Measurements from ENCODE around the gene LRRC73.

LRRC73 gene

GRCh38 chr6:43497129-43497396 is 13.1 kb downstream of the LRRC73 start:
- TF ChIP-seq REST (IDR thresholded peaks at IDR 0.05; ENCODE audit: insufficient read depth in 1 of 2, low read depth in 2 of 2, low read length in 2 of 2) (no peak), TAF1 (IDR thresholded peaks at IDR 0.05; ENCODE audit: borderline replicate concordance, insufficient read depth, low read length) (no peak), POLR2AphosphoS5 (IDR thresholded peaks at IDR 0.05; ENCODE audit: low read depth, low read length) (no peak), FOXP2 (optimal IDR thresholded peaks at IDR 0.05; ENCODE audit: borderline replicate concordance, extremely low read depth, extremely low read length, insufficient read depth) (no peak), SIN3A (IDR thresholded peaks at IDR 0.05; ENCODE audit: borderline replicate concordance, insufficient read depth, low read length) (no peak)

DNA sequence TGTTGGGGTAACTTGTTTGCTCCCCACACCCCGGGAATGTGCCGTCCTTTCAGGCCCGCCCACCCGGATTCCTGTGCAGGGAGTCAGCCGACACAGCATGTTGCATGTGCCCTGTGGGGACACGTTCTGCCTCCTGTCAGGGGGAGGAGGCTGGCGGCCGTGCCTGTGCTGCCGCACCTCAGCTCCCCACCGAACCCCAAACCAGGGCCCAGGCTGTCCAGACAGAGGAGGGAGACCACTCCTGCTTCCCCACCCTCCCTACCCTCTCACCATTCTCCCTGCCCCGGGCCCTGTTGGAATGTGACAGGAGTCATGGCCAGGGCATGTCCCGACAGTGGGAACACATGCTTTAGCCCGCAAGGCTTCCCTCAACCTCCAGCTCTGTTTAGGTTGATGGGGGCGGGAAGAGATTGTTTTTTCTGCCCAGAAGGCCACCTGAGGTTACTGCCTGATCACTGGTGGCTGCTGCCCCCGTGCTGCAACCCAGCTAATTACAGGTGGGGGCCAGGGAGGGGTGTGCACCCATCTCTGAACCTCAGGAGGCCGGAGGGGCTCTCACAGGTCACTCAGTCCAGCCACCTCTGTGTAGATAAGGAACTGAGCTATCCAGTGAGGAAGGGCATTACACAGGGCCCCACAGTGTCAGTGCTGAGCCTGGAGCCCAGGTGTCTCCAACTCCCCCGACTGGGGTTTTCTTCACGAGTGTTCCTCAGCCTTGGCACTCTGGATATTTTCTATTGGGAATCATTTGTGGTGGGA is 13.6 kb downstream of the LRRC73 start:
- no peak for TF ChIP-seq REST (IDR thresholded peaks at IDR 0.05; ENCODE audit: insufficient read depth in 1 of 2, low read depth in 2 of 2, low read length in 2 of 2)
- no peak for TF ChIP-seq POLR2AphosphoS5 (IDR thresholded peaks at IDR 0.05; ENCODE audit: low read depth, low read length)
- TF ChIP-seq SIN3A (IDR thresholded peaks at IDR 0.05; ENCODE audit: borderline replicate concordance, insufficient read depth, low read length) = no peak

GRCh38 chr6:43495409-43495941 is 14.7 kb downstream of the LRRC73 start:
- TF ChIP-seq TAF1 (IDR thresholded peaks at IDR 0.05; ENCODE audit: borderline replicate concordance, insufficient read depth, low read length) (no peak), POLR2AphosphoS5 (IDR thresholded peaks at IDR 0.05; ENCODE audit: low read depth, low read length) (no peak), SIN3A (IDR thresholded peaks at IDR 0.05; ENCODE audit: borderline replicate concordance, insufficient read depth, low read length) (no peak), FOXP2 (optimal IDR thresholded peaks at IDR 0.05; ENCODE audit: borderline replicate concordance, extremely low read depth, extremely low read length, insufficient read depth) (no peak), REST (IDR thresholded peaks at IDR 0.05; ENCODE audit: insufficient read depth in 1 of 2, low read depth in 2 of 2, low read length in 2 of 2) (no peak)

DNA sequence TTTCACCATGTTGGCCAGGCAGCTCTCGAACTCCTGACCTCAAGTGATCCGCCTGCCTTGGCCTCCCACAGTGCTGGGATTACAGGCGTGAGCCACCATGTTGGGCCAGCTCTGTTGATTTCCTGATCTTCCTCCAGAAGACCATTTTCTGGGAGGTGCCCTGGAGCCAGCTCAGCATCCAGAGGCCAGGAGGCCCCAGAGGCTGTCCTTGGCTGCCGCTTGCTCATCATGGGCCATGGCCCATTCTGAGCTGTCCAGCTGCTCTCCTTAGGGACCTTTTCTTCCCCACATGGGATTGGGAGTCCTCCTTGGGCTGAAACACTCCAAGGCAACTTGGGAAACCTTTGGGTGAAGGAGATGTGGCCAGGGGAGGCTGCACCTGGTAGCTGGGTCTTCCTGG is 15.4 kb downstream of the LRRC73 start:
- TF ChIP-seq REST (IDR thresholded peaks at IDR 0.05; ENCODE audit: insufficient read depth in 1 of 2, low read depth in 2 of 2, low read length in 2 of 2) (no peak), FOXP2 (optimal IDR thresholded peaks at IDR 0.05; ENCODE audit: borderline replicate concordance, extremely low read depth, extremely low read length, insufficient read depth) (no peak), POLR2AphosphoS5 (IDR thresholded peaks at IDR 0.05; ENCODE audit: low read depth, low read length) (no peak), TAF1 (IDR thresholded peaks at IDR 0.05; ENCODE audit: borderline replicate concordance, insufficient read depth, low read length) (no peak), SIN3A (IDR thresholded peaks at IDR 0.05; ENCODE audit: borderline replicate concordance, insufficient read depth, low read length) (no peak)
